Measurements from ENCODE around the gene SDF4.

SDF4 gene

DNA sequence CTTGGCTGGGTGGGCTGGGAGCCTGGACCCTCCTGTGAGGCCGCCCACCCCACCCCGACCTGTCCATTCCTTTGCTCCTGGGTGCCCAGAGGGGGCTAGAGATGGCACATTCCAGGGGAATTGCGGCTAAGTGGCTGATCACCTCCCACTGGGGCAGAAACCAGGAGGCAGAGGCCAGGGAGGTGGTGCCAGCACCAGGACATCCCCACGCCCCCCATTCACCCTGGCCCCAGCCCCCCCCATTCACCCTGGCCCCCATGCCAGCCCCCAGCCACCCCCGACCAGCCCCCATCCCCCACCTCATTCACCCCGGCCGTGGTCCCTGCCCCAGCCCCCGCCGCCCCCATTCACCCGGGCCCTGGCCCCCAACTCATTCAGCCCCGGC lies 8.5 kb upstream of the SDF4 start:
- no peaks in the 10 kb centered on the region for H3K79me2 ChIP-seq (ENCODE audit: insufficient read depth, low read length)
- no peaks in the 10 kb centered on the region for H3K36me3 ChIP-seq (ENCODE audit: low read length)
- H2AFZ ChIP-seq (ENCODE audit: low read depth, low read length, severe bottlenecking), result no peak overlapping the region
- no peaks in the 10 kb centered on the region for H4K20me1 ChIP-seq (ENCODE audit: low read depth, low read length)
- H3F3A ChIP-seq (ENCODE audit: insufficient read depth), result no peaks in the 10 kb centered on the region
- H3K4me2 ChIP-seq (ENCODE audit: low read depth, low read length, poor library complexity, severe bottlenecking), result no peak overlapping the region
- no peaks in the 10 kb centered on the region for H3K9me2 ChIP-seq (replicated peaks; ENCODE audit: insufficient read depth, low read length)
- H3K4me3 ChIP-seq (ENCODE audit: insufficient read depth, low read length, poor library complexity, severe bottlenecking), result no peak overlapping the region
- H3K27ac ChIP-seq (ENCODE audit: low read depth, low read length), result no peak overlapping the region
- H3K9me3 ChIP-seq (ENCODE audit: insufficient read depth, low read length), result no peaks in the 10 kb centered on the region
- TF ChIP-seq, protein P1, sequence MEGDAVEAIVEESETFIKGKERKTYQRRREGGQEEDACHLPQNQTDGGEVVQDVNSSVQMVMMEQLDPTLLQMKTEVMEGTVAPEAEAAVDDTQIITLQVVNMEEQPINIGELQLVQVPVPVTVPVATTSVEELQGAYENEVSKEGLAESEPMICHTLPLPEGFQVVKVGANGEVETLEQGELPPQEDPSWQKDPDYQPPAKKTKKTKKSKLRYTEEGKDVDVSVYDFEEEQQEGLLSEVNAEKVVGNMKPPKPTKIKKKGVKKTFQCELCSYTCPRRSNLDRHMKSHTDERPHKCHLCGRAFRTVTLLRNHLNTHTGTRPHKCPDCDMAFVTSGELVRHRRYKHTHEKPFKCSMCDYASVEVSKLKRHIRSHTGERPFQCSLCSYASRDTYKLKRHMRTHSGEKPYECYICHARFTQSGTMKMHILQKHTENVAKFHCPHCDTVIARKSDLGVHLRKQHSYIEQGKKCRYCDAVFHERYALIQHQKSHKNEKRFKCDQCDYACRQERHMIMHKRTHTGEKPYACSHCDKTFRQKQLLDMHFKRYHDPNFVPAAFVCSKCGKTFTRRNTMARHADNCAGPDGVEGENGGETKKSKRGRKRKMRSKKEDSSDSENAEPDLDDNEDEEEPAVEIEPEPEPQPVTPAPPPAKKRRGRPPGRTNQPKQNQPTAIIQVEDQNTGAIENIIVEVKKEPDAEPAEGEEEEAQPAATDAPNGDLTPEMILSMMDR (IDR thresholded peaks at IDR 0.05; ENCODE audit: insufficient read depth, low read length, poor library complexity, severe bottlenecking), result no peak
- H3K9ac ChIP-seq (ENCODE audit: low read length), result no peak overlapping the region
- H3K27me3 ChIP-seq (ENCODE audit: low read length), result no peaks in the 10 kb centered on the region

DNA sequence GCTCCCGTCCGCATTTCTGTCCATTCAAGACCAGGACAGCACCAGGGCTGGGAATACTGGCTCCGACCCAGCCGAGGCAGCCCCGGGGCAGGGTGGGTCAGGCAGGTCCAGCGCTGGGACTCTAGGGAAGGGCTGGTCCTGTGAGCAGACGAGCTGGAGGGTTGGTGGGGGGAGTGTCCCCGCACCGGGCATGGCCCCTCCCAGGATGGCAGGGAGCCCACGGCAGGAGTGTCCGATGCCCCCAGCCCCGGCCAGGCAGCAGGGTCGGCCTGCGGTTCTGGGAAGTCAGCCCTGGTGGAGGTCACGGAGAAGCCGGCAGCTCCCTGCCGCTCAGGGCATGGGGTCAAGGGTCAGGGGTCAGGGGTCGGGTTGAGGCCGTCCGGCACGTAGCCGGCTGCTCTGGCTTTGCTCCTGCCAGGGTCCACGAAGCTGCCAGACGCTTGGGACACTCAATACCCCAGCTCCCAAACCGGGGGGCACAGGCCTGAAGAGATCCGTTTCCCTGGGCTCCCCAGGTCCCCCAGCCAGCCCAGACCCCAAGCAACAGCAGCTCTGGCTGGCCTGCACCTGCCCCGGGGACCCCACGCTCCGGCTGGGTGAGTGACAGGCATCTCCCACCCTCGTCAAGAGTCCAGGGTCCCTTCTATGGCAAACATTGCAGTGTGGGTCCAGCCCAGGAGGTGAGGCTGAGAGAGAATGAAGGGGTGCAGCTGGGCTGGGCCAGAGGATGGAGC lies 8.0 kb upstream of the SDF4 start:
- H4K20me1 ChIP-seq (ENCODE audit: low read depth, low read length), result no peaks in the 10 kb centered on the region
- H3K9me2 ChIP-seq (replicated peaks; ENCODE audit: insufficient read depth, low read length), result no peaks in the 10 kb centered on the region
- no peaks in the 10 kb centered on the region for H3F3A ChIP-seq (ENCODE audit: insufficient read depth)
- no peaks in the 10 kb centered on the region for H3K36me3 ChIP-seq (ENCODE audit: low read length)
- no peaks in the 10 kb centered on the region for H3K27me3 ChIP-seq (ENCODE audit: low read length)
- H3K9ac ChIP-seq (ENCODE audit: low read length), result no peak overlapping the region
- H3K4me3 ChIP-seq (ENCODE audit: insufficient read depth, low read length, poor library complexity, severe bottlenecking), result no peak overlapping the region
- no peak overlapping the region for H2AFZ ChIP-seq (ENCODE audit: low read depth, low read length, severe bottlenecking)
- H3K27ac ChIP-seq (ENCODE audit: low read depth, low read length), result no peak overlapping the region
- H3K9me3 ChIP-seq (ENCODE audit: insufficient read depth, low read length), result no peaks in the 10 kb centered on the region
- TF ChIP-seq, protein P1 (IDR thresholded peaks at IDR 0.05; ENCODE audit: insufficient read depth, low read length, poor library complexity, severe bottlenecking), result no peak
- TF ChIP-seq EZH2phosphoT487 (conservative IDR thresholded peaks at IDR 0.05; ENCODE audit: low read length), result no peak
- no peaks in the 10 kb centered on the region for H3K79me2 ChIP-seq (ENCODE audit: insufficient read depth, low read length)
- H3K4me2 ChIP-seq (ENCODE audit: low read depth, low read length, poor library complexity, severe bottlenecking), result no peak overlapping the region

DNA sequence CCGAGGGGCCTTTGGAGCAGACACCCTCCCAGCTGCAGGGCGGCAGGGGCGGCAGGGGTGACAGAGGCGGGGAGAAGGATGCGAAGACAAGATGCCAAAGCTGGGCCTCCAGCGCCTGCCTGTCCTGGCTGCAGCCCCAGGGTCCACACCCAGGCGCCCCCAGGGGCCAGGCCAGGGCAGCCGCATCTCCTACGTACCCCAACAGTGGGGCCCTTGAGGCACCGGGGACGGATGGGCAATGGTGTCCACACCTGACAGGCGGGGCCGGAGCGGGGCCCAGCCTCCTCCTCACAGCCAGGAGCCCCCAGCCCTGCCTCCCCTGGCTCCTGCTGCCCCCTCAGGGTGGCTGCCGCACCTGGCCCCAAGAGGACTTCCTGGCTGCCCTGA lies 7.4 kb upstream of the SDF4 start:
- no peaks in the 10 kb centered on the region for H4K20me1 ChIP-seq (ENCODE audit: low read depth, low read length)
- no peaks in the 10 kb centered on the region for H3K36me3 ChIP-seq (ENCODE audit: low read length)
- H3K4me2 ChIP-seq (ENCODE audit: low read depth, low read length, poor library complexity, severe bottlenecking), result no peak overlapping the region
- no peak overlapping the region for H3K9ac ChIP-seq (ENCODE audit: low read length)
- H3K27ac ChIP-seq (ENCODE audit: low read depth, low read length), result no peak overlapping the region
- H3K9me3 ChIP-seq (ENCODE audit: insufficient read depth, low read length), result no peaks in the 10 kb centered on the region
- H3K9me2 ChIP-seq (replicated peaks; ENCODE audit: insufficient read depth, low read length), result no peaks in the 10 kb centered on the region
- H3K79me2 ChIP-seq (ENCODE audit: insufficient read depth, low read length), result no peaks in the 10 kb centered on the region
- no peaks in the 10 kb centered on the region for H3F3A ChIP-seq (ENCODE audit: insufficient read depth)
- TF ChIP-seq, protein P1 (IDR thresholded peaks at IDR 0.05; ENCODE audit: insufficient read depth, low read length, poor library complexity, severe bottlenecking), result no peak
- no peak for TF ChIP-seq EZH2phosphoT487 (conservative IDR thresholded peaks at IDR 0.05; ENCODE audit: low read length)
- H3K27me3 ChIP-seq (ENCODE audit: low read length), result no peaks in the 10 kb centered on the region
- H3K4me3 ChIP-seq (ENCODE audit: insufficient read depth, low read length, poor library complexity, severe bottlenecking), result no peak overlapping the region
- H2AFZ ChIP-seq (ENCODE audit: low read depth, low read length, severe bottlenecking), result no peak overlapping the region

All from SU-DHL-6 (cell line).